ENCODE data around the gene SFMBT2.

The SFMBT2 gene

GRCh38 chr10:7364474-7364873 is 46.4 kb downstream of the SFMBT2 start:
- no peak for DNase-seq (ENCODE audit: low spot score)

- no peak for DNase-seq (ENCODE audit: low spot score)
These were observed 47.1 kb downstream of the SFMBT2 start for GRCh38 chr10:7363700-7364099.

GRCh38 chr10:7362471-7362870 is 48.4 kb downstream of the SFMBT2 start:
- DNase-seq (ENCODE audit: low spot score): no peak

- DNase-seq (ENCODE audit: low spot score): no peak
These were observed 49.5 kb downstream of the SFMBT2 start for GRCh38 chr10:7361316-7361715.

DNA sequence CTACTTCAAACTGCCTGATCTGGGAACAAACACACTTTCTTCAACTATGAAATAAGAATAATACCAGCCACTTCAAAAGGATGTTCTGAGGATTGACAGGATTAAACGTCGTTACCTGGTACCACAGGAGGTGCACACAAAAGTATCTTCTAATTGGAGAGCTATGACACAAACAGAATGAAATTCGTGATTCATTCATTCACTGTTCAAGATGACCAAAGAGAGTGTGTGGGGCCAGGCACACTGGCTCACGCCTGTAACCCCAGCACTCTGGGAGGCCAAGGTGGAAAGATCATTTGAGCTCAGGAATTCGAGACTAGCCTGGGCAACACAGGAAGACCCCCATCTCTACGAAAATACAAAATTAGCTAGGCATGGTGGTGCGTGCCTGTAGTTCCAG is 50.9 kb downstream of the SFMBT2 start:
- no peak for DNase-seq (ENCODE audit: low spot score)

DNA sequence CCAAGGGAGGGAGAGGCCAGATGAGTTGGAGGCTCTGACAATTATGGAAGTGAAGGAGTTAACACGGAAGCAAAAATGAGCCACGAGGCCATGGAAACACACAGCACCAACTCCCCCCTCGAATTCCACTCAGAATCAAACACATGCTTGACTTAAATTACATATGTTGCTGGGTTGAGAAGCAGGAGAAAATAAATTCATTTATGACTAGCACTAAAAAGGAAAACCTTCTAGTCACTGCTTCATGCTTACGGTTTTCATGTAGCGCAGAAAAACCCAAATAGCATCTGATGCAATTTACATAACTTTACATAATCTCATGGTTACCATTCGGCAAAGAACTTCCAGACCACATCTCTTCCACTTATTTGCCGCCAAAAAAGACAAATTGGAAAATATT is 51.5 kb downstream of the SFMBT2 start:
- no peak for DNase-seq (ENCODE audit: low spot score)

- no peak for DNase-seq (ENCODE audit: low spot score)
These were observed 53.6 kb downstream of the SFMBT2 start for GRCh38 chr10:7357193-7357592.

GRCh38 chr10:7354330-7355047 is 56.3 kb downstream of the SFMBT2 start:
- peak; percentile 41 for DNase-seq (ENCODE audit: low spot score)

DNA sequence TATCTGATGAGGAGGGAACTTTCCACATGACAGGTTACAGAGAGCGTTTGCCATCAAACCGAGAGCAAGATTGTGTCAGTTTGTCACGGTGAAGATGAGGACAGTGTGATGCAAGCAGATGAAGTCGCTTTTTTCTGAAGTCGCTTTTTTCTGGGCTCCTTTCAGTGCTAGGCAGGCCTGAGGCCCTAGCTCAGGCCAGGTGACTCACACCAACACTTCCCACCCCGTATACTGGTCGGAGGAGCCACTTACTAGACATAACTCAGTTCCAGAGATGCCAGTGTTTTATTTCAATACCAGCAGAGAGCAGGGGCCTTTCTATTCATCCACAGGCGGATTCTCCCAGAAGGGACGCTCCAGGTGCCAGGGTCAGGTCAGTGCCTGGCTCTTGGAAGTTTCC is 58.9 kb downstream of the SFMBT2 start:
- DNase-seq (ENCODE audit: low spot score): no peak

DNA sequence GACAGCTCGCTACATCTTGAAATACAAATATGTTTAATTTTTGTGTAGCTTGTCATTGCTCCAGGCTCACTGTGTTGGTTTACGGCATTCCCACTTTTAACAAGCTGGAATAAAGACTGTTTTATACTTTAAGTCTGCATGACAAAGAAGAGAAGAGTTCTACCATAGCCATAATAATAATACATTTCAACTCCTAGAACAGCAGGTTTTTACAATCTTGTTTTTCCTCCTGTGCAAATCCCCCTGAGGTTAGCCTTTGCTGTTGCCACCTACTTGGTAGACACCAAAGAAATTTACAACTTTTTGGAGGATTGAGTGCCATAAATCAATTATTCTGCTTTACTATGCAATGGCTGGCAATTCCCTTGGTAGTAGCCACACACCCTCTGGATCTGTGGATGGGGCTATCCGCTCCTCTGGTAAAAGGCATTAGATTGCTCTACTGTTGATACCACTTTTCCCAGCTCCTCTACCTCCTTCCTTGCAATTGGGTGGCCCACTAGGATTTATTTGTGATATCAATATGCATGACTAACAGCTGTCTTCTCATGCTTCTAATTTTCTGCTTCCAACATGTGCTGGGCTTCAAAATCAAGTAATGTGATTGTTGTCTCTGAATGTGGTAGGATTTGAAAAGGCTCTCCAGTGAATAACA is 60.2 kb downstream of the SFMBT2 start:
- no peak for DNase-seq (ENCODE audit: low spot score)

- no peak for DNase-seq (ENCODE audit: low spot score)
These were observed 65.1 kb downstream of the SFMBT2 start for GRCh38 chr10:7345717-7346116.

- no peak for DNase-seq (ENCODE audit: low spot score)
These were observed 67.8 kb downstream of the SFMBT2 start for GRCh38 chr10:7343040-7343439.

DNA sequence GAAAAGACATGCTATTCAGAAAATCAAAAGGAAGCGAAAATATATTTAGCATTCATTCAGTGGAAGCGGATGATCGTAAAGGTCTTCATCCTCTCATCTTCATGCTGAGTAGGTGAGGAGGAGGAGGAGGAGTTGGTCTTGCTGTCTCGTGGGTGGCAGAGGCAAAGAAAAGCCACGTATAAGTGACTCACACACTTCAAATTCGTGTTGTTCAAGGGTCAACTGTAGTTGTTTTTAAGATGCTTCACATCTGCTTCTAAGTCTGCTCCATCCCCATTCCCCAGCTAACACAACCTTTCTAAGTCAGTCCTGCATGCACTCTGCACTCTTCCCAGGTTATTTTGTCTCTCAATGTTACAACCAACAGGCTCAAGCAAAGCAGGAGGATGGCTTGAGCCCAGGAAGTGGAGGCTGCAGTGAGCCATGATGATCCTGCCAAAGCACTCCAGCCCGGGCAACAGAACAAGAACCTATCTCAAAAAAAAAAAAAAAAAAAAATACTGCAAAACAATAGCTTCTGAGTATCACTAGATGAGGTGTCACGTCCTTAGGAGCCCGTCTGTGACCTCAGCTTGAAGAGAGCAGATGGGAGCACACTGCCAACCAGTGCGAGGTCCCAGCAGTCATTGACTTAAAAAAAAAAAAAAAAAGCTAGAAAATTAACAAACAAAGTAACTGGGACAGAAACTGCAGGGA is 70.5 kb downstream of the SFMBT2 start:
- no peak for DNase-seq (ENCODE audit: low spot score)

DNA sequence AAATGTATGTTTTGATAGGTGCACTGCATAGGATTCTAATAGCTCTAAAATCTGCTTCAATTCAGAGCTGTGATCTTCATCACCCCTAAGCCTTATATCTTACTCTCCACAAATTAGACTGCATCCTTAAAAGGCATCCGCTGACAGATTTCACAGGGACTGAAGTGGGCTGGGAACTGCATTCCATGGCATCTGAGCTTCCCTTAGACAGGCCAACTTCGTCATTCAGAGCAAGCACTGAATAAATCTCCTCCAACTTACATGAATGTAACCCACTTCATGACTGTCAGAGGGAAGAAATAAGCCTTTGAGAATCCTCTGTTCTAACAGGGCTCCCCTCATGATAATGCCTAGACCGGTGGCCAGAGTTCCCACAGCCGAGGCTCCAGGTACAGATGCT is 71.3 kb downstream of the SFMBT2 start:
- no peak for DNase-seq (ENCODE audit: low spot score)

- DNase-seq (ENCODE audit: low spot score): no peak
These were observed 72.4 kb downstream of the SFMBT2 start for GRCh38 chr10:7338469-7338868.

- DNase-seq (ENCODE audit: low spot score): no peak
These were observed 73.2 kb downstream of the SFMBT2 start for GRCh38 chr10:7337431-7338171.

- DNase-seq (ENCODE audit: low spot score): no peak
These were observed 74.9 kb downstream of the SFMBT2 start for GRCh38 chr10:7335977-7336376.

GRCh38 chr10:7334642-7334964 is 76.2 kb downstream of the SFMBT2 start:
- DNase-seq (ENCODE audit: low spot score): no peak

DNA sequence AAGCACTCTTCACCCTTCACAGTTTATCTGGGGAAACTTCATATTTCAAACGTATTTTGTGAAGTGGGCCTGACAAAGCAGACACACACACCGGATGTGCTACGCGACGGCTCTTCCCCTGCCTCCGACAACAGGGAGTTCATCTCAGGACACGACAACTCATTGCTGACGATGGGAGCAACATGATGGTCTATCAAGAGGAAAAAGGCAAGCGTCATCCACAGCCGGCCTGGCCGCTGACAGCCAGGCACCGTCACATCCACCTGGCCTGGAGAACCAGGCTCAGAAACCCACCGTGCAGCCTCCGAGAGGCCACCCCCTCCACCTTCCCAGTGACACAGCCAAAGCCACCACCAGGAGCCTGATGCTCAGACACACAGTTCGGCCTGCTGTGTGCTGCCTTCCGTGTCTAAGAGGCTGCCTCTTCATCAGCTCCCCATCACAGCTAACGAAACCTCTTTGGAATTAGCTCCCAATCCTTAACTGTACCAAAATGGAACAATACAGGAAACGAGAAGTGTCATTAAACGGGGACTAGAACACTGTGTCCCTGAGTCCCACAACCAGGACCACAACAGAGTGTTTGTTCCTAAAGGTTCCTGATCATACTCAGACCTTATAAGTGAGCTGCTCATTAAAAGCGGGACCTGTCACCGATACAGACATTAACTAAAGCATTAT is 76.7 kb downstream of the SFMBT2 start:
- no peak for DNase-seq (ENCODE audit: low spot score)

DNA sequence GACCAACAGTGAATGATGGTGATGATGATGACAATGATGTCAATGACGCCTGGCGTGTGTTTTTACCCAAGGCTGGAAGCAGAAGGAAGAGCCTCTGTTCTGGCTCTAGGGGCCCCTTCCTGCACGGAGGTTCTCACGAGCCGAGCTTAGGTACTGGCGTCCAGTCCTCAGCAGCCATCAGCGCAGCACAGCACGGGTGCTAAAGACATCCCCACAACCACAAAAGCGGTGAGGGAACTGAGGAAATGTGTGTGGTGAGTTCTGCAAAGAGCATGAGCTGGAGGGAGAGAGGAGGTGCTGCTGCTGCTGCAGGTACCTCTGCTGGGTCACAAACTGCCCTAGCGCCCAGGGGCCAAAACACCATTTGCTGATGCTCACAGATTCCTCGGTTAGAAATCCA is 81.6 kb downstream of the SFMBT2 start:
- DNase-seq (ENCODE audit: low spot score): no peak

DNA sequence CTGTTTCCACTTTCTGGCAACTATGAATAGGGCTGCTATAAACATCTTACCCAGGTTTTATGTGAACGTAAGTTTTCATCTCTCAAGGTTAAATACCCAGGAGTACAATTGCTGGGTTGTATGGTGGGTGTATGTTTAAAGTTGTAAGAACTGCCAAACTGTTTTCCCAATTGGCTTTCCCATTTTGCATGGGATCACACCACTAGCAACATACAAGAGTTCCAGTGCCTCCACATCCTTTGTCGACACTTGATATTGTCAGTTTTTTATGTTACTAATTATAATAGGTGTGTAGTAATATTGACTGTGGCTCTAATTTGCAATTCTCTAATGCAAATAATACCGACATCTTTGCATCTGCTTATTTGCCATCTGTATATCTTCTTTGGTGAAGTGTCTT is 82.9 kb downstream of the SFMBT2 start:
- no peak for DNase-seq (ENCODE audit: low spot score)

- no peak for DNase-seq (ENCODE audit: low spot score)
These were observed 88.2 kb downstream of the SFMBT2 start for GRCh38 chr10:7322623-7323022.

Data from COLO829 (cell line).